Thyroid gland (tissue), 4 donors: ENCODE results near the gene EHBP1.

Source experiments
- CTCF ChIP-seq, 6 experiments: fragments of 200-600 bp in 3 of 6; fragments of 450-650 bp in 3 of 6; sonication (generic) in 3 of 6; IDR thresholded peaks; one replicate each; pipeline ENCODE4 v1.5.1; 2016 to 2019; ENCODE audit warnings: antibody characterized with exemption in 6 of 6, mild to moderate bottlenecking in 2 of 6, inconsistent platforms in 1 of 6, moderate library complexity in 1 of 6
- POLR2A ChIP-seq, 2 donors: fragments of 450-650 bp; IDR thresholded peaks; one replicate each; pipeline ENCODE4 v1.6.1; 2017; ENCODE audit warnings: antibody characterized with exemption in 2 of 2, mild to moderate bottlenecking in 2 of 2, moderate library complexity in 1 of 2

- TF ChIP-seq CTCF (IDR thresholded peaks at IDR 0.05): no peak
- no peak for TF ChIP-seq POLR2A (IDR thresholded peaks at IDR 0.05)
Measured at GRCh38 chr2:62757029-62757428, 51.5 kb downstream of the EHBP1 start.
